Ureter (tissue), 1 donor: Measurements from ENCODE around the gene BLOC1S2. TPM values are rescaled to one million over a fixed set of nuclear protein-coding genes. Genes with fewer than 3 reads are reported as not detected.
"Not testable (repeated sequence)": the region's sequence is repeated elsewhere in the genome, so short reads cannot be mapped to it uniquely, and the experiment has no call there.

Experiments
- DNase-seq: peaks from one replicate; pipeline ENCODE4 v3.0.0-alpha.2; 2020; ENCODE audit warnings: low spot score
- total RNA-seq: library from RNA; stranded (reverse); gene quantifications from one replicate; pipeline ENCODE4 v1.2.4, GENCODE V29; 2023
- donor health status: DM: yes; HTN: yes; CAD: no.

Gene BLOC1S2
- total RNA-seq, 1 donor from 2014 or later: 34.4 TPM

DNA sequence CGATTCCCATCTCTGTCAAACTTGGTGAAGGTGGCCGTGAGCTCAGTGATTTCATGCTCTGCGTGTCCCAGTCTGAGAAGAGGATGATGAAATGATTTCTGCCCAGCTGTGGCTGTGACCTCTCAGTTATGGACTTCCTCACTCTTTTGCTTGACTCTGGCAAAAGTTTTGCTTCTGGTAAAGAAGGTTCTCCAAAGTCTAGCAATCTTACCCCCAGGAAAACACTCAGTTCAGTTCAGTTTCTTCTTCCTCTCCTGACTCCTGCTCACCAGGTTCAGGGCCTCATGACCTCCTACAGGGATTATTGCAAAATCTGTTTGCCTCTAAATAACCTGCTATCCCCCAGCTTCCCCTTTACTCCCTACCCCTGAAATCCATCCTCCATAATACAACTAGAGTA lies 4.9 kb upstream of the BLOC1S2 start:
- no peak for DNase-seq

DNA sequence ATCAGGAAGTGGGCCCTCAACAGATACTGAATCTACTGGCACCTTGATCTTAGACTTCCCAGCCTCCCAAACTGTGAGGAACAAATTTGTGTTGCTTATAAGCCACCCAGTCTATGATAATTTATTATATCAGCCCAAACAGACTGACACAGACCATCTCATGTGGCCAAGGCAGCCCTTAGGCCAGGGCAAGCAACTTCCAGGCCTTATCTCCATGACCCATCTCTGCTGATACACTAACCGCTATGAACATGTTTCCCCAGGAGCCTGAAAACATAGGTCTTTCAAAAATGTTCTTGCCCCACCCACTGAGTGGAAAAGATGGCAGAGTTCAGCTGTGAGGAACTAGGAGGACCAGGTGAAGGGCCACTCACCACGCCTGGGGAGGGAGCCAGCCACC lies 3.2 kb upstream of the BLOC1S2 start:
- DNase-seq: no peak

DNA sequence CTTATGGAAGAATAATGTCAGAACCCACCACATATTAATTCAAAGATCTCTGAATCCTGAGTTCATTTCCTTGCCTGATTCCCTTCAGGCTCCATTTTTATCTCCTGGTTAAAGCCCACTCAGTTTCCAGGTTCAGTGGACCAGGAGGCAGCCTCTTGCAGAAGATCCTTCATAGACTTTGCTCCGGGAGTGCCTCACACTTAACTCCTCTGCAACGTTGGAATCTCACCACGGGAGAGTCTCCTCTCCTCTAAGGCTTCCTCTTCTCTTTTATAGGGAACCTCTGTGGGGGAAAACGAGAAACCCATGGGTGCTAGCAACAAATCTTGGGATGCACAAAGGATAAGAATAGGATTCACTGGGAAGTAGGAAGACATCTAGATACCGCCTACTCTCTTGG lies 1.7 kb upstream of the BLOC1S2 start:
- DNase-seq: no peak

DNA sequence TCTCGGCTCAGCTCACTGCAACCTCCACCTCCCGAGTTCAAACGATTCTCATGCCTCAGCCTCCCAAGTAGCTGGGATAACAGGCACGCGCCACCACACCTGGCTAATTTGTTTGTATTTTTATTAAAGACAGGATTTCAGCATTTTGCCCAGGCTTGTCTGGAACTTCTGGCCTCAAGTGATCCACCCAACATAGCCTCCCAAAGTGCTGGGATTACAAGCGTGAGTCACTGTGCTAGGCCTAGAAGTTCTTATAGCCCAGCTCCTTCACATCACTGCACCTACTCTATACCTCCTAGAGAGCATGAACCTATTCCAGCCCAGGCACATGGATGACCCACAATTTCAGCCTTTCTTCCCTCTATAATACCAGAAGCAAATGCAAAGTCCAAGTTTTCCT lies 1.3 kb upstream of the BLOC1S2 start:
- DNase-seq: no peak

DNA sequence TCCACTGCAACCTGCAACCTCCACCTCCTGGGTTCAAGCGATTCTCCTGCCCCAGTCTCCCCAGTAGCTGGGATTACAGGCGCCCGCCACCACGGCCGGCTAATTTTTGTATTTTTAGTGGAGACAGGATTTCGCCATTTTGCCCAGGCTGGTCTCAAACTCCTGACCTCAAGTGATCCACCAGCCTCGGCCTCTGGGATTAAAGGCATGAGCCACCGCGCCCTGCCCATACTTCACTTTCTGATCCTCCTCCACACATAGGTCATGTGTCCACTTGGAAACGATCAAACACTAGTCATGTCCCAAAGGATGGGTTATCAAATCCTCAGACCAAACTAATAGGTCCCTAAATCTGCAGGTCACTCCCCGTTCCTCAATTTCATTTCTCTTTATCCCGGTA lies 1.2 kb downstream of the BLOC1S2 start:
- not testable (repeated sequence) for DNase-seq

DNA sequence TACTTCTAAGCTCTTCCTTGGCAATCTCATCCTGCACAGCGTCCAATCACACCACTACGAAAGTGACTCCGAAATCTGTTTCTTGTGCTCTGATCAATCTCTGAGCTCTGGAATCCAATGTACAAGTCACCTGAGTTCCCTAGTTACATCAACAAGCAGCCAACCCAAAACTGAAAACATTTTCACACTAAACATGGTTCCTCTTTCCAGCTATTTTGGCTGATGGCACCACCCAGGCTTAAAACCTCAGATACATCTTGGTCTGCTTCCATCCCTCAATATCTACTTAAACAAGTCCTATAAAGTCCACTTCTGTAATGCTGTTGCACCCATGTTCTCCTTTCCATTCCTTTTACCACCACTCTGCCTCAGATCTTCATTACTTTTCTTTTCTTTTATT lies 3.6 kb downstream of the BLOC1S2 start:
- no peak for DNase-seq

DNA sequence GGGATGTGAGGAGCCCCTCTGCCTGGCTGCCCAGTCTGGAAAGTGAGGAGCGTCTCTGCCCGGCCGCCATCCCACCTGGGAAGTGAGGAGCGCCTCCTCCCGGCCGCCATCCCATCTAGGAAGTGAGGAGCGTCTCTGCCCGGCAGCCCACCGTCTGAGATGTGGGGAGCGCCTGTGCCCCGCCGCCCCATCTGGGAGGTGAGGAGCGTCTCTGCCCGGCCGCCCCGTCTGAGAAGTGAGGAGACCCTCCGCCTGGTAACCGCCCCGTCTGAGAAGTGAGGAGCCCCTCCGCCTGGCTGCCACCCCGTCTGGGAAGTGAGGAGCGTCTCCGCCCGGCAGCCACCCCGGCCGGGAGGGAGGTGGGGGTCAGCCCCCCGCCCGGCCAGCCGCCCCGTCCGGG lies 9.5 kb downstream of the BLOC1S2 start:
- not testable (repeated sequence) for DNase-seq

DNA sequence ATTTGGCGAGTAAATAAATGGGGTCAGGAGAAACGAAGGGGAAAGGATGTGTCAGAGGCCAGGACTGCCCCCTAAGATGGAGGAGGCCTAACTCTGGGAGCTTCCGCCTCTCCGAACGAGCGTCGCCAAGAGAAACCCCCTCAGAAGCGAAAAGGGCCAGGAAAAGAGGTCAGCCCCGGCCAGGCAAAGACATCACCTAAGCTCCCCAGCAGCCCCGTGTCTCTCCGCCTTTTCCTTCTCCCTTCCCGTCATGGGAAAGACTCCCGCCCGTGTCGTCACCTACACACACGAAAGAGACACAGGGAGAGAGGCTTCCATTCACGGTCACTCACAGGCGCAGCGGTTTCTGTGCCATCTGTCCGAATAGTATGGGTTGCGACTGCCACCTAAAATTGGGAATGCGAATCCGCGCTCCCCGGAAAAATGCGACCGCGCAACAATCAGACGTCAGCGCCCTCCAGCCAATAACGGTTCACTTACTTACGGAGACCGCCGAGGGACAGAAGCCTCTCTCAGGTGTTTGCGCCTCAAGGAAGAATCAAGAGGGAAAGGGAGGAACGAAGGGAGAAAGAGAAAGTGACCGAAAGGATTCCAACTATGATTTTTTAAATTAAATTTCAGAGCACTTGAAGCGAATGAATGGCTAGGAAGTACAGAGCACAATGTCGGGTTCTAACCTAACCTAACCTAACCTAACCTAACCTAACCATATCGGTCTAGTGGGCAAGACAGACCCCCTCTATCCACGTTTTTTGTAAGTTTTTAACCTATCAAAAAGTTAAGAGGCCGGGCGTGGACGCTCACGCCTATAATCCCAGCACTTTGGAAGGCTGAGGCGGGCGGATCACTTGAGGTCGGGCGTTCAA lies 19.0 kb downstream of the BLOC1S2 start, which contains the start of gene CWF19L1:
TSS of gene CWF19L1 (minus strand) at position 400 of the 866 bp plus-strand sequence. CDS start at position 355, 45 bp downstream.
- DNase-seq: peak; percentile 89

DNA sequence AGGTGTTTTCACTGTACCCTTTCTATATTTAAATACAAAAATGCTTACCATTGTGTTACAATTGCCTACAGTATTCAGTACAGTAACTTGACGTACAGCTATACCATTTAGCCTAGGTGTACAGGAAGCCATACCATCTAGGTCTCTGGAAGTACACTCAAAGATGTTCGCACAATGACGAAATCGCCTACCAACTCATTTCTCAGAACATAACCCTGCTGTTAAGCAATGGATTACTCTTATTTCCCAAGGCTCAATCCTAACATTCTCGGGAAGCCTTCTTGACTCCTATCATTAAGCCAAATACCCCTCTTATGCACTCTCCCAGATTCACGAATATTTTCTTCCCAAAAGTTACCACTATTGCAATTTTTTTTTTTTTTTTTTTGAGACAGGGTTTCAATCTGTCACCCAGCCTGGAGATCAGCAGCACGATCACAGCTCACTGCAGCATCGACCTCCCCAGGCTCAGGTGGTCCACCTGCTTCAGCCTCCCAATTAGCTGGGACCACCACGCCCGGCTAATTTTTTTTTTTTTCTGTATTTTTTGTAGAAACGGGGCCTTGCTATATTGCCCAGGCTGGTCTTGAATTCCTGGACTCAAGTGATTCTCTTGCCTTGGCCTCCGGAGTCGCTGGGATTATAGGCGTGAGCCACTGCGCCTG lies 20.5 kb downstream of the BLOC1S2 start:
- no peak for DNase-seq

DNA sequence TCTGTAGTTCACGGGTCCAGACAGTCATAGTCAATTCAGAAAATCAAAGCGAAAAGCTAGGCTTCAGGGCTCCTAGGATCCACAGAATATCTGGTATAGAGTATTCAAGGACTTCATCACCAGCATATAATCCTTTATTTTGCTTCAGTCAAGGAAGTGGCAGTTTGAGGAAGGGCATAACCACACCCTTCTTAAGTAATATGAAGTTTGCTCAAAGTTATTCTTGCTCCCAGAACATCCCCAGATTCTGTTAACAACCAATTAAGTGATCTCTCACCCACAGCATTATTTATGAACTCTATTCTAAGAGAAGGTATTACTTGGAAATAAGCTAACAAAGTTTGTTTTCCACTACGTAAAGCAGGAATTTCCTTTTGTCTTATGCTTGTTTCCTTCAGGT lies 32.3 kb downstream of the BLOC1S2 start:
- no peak for DNase-seq

DNA sequence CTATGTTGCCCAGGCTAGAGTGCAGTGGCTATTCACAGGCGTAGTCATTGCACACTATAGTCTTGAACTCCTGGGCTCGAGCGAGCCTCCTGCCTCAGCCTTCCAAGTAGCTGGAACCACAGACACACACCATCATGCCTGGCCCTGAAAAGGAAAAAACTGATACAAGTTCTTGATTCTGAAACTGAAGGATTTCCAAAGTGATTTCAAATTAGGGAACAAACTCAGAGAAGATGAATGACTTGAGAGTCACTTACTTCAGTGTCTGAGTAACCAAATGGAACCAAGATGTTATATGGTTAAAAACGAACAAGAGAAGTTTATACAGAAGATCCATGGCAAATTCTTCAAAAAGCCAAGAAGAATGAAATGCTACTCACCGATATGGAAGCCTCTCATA lies 33.4 kb downstream of the BLOC1S2 start:
- no peak for DNase-seq

DNA sequence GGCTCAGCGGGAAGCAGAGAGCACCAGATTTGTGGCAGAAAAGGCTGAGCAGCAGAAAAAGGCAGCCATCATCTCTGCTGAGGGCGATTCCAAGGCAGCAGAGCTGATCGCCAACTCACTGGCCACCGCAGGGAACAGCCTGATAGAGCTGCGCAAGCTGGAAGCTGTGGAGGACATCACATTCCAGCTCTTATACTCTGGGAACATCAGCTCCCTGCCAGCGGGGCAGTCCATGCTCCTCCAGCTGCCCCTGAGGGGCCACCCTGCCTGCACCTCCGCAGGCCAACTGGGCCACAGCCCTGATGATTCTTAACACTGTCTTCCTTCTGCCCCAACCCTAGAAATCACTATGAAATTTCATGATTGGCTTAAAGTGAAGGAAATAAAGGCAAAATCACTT lies 37.7 kb downstream of the BLOC1S2 start:
- no peak for DNase-seq

DNA sequence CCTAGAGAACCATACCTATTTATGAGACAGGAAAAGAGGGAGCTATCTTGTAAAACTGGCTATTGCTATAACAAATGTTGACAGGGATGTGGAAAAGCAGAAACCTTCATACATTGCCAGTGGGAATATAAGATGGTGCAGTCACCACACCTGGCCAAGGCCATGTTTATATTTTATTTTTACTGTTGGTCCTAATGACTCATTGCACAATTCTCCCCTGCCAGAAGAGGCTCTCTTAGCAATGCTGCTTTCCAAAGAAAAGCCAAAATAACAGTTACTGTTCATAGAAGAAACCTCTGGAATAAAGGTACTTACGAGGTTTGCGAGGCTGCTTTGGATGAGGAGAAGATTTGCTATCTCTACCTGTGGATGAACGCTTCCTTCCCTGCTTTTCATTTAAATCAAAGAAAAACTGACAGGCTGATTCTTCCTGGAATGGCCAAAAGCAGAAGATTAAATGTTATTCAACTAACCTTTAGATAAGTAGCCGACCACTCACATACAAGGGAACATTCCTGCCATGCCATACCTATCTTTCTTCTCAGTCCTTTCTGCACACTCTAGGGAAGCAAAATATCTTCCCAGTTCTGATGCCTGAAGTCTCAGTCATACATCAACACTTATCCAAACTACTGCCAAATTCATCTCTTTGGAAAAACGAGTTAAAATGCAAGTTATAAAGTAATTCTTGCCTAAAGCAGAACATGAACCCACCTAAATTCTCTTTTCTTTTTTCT lies 40.8 kb downstream of the BLOC1S2 start:
- DNase-seq: no peak

DNA sequence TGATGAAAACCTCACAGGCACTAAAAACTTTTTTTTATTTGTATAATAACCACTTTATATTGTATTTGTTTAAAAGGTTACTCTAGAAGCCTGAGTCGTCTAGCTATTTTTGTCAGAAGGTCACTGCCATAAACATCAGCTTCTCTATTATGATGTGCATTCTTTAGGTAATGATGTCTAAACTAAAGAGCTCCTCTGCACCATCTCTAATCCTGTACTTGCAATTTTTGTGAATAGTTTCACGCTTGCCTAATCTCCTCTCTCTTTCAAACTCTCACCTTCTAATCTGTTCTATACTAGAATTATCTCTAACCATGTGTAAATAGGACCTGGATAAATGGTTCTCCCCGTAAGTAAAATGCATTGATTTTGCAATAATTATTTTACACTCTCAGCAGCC lies 46.6 kb downstream of the BLOC1S2 start:
- DNase-seq: no peak

DNA sequence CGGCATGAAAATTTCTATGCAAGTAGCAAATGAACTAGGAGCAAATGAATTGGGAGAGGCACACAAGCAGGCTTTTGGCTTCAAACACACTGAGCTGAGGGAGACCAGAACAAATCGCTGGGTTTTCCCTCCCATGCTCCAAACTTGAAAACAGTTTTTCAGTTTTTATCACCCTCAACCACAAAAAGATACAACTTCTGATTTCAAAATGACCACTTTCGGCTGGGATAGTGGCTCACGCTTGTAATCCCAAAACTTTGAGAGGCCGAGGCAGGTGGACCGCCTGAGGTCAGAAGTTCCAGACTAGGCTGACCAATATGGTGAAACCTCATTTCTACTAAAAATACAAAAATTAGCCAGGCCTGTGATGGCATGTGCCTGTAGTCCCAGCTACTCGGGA lies 48.1 kb downstream of the BLOC1S2 start:
- DNase-seq: no peak

DNA sequence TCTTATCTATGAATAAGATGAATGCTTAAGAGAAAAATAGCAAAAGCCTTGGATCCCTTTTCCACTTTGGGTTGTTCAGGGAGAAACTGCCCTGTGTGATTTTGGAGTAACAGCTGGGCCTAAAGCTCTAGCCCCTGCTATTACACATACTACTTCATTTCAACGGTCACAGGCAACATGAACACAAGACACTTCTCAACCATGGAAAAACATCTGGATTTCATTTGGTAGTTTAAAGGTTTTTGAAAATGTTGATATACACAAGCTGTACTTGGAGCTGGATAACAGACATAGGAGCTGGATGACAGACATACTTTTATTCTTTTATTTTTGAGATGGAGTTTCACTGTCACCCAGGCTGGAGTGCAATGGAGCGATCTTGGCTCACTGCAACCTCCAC lies 54.4 kb downstream of the BLOC1S2 start:
- no peak for DNase-seq

DNA sequence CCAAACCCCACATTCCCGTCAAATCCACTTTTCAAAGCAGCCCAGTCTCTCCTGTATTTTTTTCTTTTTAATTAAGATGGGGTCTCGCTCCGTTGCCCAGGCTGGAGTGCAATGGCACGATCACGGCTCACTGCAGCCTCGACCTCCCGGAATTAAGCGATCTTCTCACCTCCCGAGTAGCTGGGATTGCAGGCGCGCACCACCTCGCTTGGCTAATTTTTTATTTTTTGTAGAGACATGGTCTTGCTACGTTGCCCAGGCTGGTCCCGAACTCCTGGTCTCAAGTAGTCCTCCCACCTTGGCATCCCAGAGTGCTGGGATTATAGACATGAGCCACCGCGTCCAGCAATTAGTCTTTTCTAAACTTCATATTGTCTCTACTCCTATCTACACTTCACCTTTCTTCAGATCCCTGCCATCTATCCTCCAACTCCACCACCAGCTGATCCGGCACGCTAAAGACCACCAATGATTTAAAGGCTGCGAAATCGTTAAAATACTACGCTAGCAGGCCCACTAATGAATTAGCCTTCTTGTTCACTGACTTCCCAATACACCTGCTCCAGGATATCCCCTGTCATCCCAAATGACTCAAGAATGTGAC lies 56.6 kb downstream of the BLOC1S2 start:
- DNase-seq: no peak

DNA sequence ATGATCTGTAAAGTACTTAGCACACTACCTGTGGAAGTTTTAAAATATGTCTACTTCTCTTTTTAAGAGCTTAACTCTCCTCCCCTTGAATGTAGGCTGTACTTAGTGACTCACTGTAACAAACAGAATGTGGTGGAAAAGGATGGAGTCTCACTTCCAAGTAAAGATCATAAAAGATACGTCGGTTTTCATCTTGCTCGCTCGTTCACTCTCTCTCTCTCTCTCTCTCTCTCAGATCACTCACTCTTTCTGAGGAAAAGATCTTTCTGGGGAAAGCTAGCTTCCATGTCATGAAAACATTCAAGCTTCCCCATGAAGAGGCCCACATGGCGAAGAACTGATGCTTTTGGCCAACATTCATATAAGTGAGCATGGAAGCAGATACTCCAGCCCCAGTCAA lies 62.6 kb downstream of the BLOC1S2 start:
- no peak for DNase-seq
